ENCODE results near the gene NLRP11. TPM values are rescaled to one million over a fixed set of nuclear protein-coding genes. Genes with fewer than 3 reads are reported as not detected.

NLRP11 gene
- 0.01 to 0.03 TPM (median 0.03 TPM) in 4 of 5 replicates, not detected in the other for total RNA-seq (2022; extraction: Qiagen RNA extraction)

DNA sequence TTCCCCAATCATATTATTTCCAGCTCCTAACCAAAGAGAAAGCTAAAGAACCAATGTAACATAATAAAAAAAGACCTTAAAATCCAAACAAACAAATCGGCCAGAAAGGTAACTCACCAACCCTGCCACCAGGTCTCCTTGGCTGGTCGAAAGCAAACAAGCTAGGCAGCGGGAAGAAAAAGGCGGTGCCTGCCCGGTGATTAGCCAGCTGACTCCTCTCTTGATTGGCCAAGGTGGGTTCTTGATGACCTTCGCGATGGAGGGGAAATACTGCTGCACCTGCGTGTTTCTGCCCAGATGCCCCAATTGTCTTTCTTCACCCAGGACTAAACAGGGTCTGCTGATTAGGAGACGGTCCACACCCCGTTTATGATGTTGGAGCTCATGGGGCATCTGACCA lies at the start of gene NLRP11:
Gene NLRP11, minus strand, starts transcription at position 154 of the 400 bp plus-strand sequence. CDS start 13,825 bp downstream, outside the sequence.

DNA sequence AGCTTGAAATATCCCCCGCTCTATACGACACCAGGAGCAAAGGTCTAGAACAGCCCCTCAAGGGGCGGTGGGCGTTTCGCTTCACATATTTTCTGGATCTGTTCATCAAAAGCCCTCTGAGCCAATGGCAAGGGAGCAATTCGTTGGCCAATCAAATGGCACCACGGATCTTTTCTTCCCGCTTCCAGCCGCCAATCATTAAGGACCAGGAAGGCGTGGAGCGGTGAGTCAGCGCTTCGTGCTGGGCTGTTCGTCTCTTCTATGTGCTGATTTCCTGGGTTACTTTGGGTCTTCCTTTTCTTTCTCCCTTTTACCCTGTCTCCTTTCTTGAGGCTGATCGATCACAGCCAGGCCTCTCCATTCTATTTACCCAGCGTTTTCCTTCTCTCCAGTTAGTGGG lies 4.5 kb upstream of the NLRP11 start, which contains the start of gene NLRP4:
Gene NLRP4, plus strand, starts transcription at position 201 of the 400 bp plus-strand sequence. CDS start 15,541 bp downstream, outside the sequence.

DNA sequence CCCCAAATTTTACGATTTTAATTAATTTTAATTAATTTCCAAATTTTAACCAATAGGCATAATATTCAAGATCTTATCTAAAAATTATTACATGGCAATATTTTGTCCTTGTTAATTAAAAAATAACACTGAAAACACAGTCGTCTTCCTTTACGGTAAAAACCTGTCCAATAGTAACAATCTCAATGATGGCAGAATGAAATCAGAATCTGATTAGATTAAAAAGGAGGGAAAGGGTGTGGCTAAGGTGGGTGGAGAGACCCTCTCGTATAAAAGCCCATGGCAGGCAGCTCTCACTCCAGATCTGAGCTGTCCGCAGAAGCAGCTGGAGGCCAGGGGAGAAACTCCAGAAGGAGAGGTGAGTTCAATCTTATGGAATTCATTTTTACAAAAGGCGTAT lies 63.0 kb downstream of the NLRP11 start, which contains the start of gene RFPL4AL1:
Gene RFPL4AL1, plus strand, starts transcription at position 301 of the 400 bp plus-strand sequence. CDS start 2,687 bp downstream, outside the sequence.

DNA sequence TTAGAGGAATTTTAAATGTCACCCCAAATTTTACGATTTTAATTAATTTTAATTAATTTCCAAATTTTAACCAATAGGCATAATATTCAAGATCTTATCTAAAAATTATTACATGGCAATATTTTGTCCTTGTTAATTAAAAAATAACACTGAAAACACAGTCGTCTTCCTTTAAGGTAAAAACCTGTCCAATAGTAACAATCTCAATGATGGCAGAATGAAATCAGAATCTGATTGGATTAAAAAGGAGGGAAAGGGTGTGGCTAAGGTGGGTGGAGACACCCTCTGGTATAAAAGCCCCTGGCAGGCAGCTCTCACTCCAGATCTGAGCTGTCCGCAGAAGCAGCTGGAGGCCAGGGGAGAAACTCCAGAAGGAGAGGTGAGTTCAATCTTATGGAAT lies 73.0 kb downstream of the NLRP11 start, which contains the start of gene RFPL4A:
Gene RFPL4A, plus strand, starts transcription at position 301 of the 400 bp plus-strand sequence. CDS start 2,704 bp downstream, outside the sequence.

DNA sequence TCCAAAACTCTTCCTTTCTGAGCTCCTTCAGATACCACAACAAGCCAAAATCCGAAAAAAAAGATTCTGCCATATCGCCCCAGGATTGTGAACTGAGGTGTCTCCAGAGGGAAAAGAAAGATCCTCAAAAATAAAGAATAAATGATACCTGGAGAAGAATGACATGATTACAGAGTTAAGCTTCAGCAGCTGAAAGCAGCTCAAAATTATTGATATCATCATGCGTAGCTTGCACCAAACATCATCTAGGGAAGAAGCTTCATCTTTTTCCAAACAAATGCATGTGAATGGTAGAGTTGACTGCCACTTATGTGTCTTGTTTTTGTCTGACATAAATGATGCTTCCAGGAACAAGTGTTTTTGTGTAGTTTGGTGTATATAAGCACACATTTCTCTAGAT lies 93.5 kb downstream of the NLRP11 start, which contains the start of gene NLRP9:
Gene NLRP9, minus strand, starts transcription at position 101 of the 400 bp plus-strand sequence. Its CDS starts 28 bp downstream, at position 73.

Other genes starting within 250 kb of the NLRP11 start
- 20.8 to 26.0 TPM (median 24.6 TPM) in 5 replicates for gene FIZ1, start 232.5 kb downstream of the NLRP11 start, total RNA-seq (2022; extraction: Qiagen RNA extraction)
- gene ZNF524, start 231.7 kb downstream of the NLRP11 start, total RNA-seq (2022; extraction: Qiagen RNA extraction): 13.9 to 20.0 TPM (median 17.7 TPM) in 5 replicates
- gene ZNF865, start 226.4 kb downstream of the NLRP11 start, total RNA-seq (2022; extraction: Qiagen RNA extraction): 7.1 to 12.5 TPM (median 12.2 TPM) in 5 replicates
- gene ZNF784, start 207.4 kb downstream of the NLRP11 start, total RNA-seq (2022; extraction: Qiagen RNA extraction): 4.4 to 6.8 TPM (median 6.4 TPM) in 5 replicates
- 26.5 to 56.4 TPM (median 52.5 TPM) in 5 replicates for gene ZNF580, start 191.0 kb downstream of the NLRP11 start, total RNA-seq (2022; extraction: Qiagen RNA extraction)
- 40.1 to 50.7 TPM (median 47.5 TPM) in 5 replicates for gene ZNF581, start 188.3 kb downstream of the NLRP11 start, total RNA-seq (2022; extraction: Qiagen RNA extraction)
- 15.2 to 19.4 TPM (median 16.9 TPM) in 5 replicates for gene CCDC106, start 183.8 kb downstream of the NLRP11 start, total RNA-seq (2022; extraction: Qiagen RNA extraction)
- 269 to 309 TPM (median 285 TPM) in 5 replicates for gene U2AF2, start 177.0 kb downstream of the NLRP11 start, total RNA-seq (2022; extraction: Qiagen RNA extraction)
- gene EPN1, start 156.8 kb downstream of the NLRP11 start, total RNA-seq (2022; extraction: Qiagen RNA extraction): 135 to 218 TPM (median 203 TPM) in 5 replicates
- not detected in 5 replicates for gene NLRP9, start 93.6 kb downstream of the NLRP11 start, total RNA-seq (2022; extraction: Qiagen RNA extraction)
- 0.48 to 1.1 TPM (median 0.80 TPM) in 5 replicates for gene RFPL4A, start 72.9 kb downstream of the NLRP11 start, total RNA-seq (2022; extraction: Qiagen RNA extraction)
- 0.10 to 0.29 TPM (median 0.14 TPM) in 4 of 5 replicates, not detected in the other for gene RFPL4AL1, start 62.9 kb downstream of the NLRP11 start, total RNA-seq (2022; extraction: Qiagen RNA extraction)
- gene NLRP4, start 4.5 kb upstream of the NLRP11 start, total RNA-seq (2022; extraction: Qiagen RNA extraction): 0.02 TPM in 1 of 5 replicates, not detected in the others
- gene NLRP13, start 100.3 kb upstream of the NLRP11 start, total RNA-seq (2022; extraction: Qiagen RNA extraction): not detected in 5 replicates
- gene NLRP8, start 115.8 kb upstream of the NLRP11 start, total RNA-seq (2022; extraction: Qiagen RNA extraction): not detected in 5 replicates
- gene NLRP5, start 154.8 kb upstream of the NLRP11 start, total RNA-seq (2022; extraction: Qiagen RNA extraction): 0.02 to 0.07 TPM (median 0.05 TPM) in 4 of 5 replicates, not detected in the other

Data from A549 treated with AZD2906 at 1 μM for 4 hours (cell line).